Measurements from ENCODE around the gene IGFBPL1. TPM values are rescaled to one million over a fixed set of nuclear protein-coding genes. Genes with fewer than 3 reads are reported as not detected.

Gene IGFBPL1
- total and polyA plus RNA-seq, 2 of the 13 experiments (the other 11 are each of a cell fraction or from before 2014, with no cell fraction given) = 0.24 TPM; not detected in 1

GRCh38 chr9:38362852-38363588, 61.2 kb downstream of the IGFBPL1 start (continued):
- TF ChIP-seq, protein P1, sequence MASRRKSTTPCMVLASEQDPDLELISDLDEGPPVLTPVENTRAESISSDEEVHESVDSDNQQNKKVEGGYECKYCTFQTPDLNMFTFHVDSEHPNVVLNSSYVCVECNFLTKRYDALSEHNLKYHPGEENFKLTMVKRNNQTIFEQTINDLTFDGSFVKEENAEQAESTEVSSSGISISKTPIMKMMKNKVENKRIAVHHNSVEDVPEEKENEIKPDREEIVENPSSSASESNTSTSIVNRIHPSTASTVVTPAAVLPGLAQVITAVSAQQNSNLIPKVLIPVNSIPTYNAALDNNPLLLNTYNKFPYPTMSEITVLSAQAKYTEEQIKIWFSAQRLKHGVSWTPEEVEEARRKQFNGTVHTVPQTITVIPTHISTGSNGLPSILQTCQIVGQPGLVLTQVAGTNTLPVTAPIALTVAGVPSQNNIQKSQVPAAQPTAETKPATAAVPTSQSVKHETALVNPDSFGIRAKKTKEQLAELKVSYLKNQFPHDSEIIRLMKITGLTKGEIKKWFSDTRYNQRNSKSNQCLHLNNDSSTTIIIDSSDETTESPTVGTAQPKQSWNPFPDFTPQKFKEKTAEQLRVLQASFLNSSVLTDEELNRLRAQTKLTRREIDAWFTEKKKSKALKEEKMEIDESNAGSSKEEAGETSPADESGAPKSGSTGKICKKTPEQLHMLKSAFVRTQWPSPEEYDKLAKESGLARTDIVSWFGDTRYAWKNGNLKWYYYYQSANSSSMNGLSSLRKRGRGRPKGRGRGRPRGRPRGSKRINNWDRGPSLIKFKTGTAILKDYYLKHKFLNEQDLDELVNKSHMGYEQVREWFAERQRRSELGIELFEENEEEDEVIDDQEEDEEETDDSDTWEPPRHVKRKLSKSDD (CRISPR knock-in tag; IDR thresholded peaks at IDR 0.05; ENCODE audit: low read depth) = no peak
- TF ChIP-seq GTF3A (CRISPR knock-in tag; conservative IDR thresholded peaks at IDR 0.05) (no peak), ZSCAN20 (CRISPR knock-in tag; IDR thresholded peaks at IDR 0.05; ENCODE audit: borderline replicate concordance) (no peak), GFI1 (CRISPR knock-in tag; IDR thresholded peaks at IDR 0.05; ENCODE audit: borderline replicate concordance) (no peak), ZNF317 (CRISPR knock-in tag; IDR thresholded peaks at IDR 0.05) (no peak), BCL6 (CRISPR knock-in tag; IDR thresholded peaks at IDR 0.05) (no peak), SP4 (CRISPR knock-in tag; IDR thresholded peaks at IDR 0.05) (no peak), YY1 (IDR thresholded peaks at IDR 0.05; ENCODE audit: insufficient read depth, insufficient replicate concordance, low read depth, low read length) (no peak), IRF2 (CRISPR knock-in tag; IDR thresholded peaks at IDR 0.05) (no peak), GLI4 (CRISPR knock-in tag; IDR thresholded peaks at IDR 0.05; ENCODE audit: borderline replicate concordance) (no peak), XBP1 (CRISPR knock-in tag; IDR thresholded peaks at IDR 0.05) (no peak), DBP (CRISPR knock-in tag; IDR thresholded peaks at IDR 0.05; ENCODE audit: not compliant biosample characterization) (no peak), STAG1 (CRISPR knock-in tag; IDR thresholded peaks at IDR 0.05) (peak; percentile 91), TBP (CRISPR knock-in tag; IDR thresholded peaks at IDR 0.05) (no peak), ZNF710 (CRISPR knock-in tag; IDR thresholded peaks at IDR 0.05; ENCODE audit: borderline replicate concordance) (0 out of 2 replicates have a peak, but pooled peaks have one; percentile 18), KMT2B (CRISPR knock-in tag; IDR thresholded peaks at IDR 0.05) (no peak), ZNF33B (CRISPR knock-in tag; IDR thresholded peaks at IDR 0.05) (no peak), MNT (IDR thresholded peaks at IDR 0.05) (peak; percentile 35; the same call in 1 of the 2 replicates), ZNF230 (CRISPR knock-in tag; IDR thresholded peaks at IDR 0.05) (peak; percentile 100), ZNF614 (CRISPR knock-in tag; IDR thresholded peaks at IDR 0.05; ENCODE audit: borderline replicate concordance) (no peak), ZNF160 (CRISPR knock-in tag; IDR thresholded peaks at IDR 0.05) (no peak)
- TF ChIP-seq, protein P2, sequence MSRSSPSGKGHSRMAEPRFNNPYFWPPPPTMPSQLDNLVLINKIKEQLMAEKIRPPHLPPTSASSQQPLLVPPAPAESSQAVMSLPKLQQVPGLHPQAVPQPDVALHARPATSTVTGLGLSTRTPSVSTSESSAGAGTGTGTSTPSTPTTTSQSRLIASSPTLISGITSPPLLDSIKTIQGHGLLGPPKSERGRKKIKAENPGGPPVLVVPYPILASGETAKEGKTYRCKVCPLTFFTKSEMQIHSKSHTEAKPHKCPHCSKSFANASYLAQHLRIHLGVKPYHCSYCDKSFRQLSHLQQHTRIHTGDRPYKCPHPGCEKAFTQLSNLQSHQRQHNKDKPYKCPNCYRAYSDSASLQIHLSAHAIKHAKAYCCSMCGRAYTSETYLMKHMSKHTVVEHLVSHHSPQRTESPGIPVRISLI (CRISPR knock-in tag; IDR thresholded peaks at IDR 0.05; ENCODE audit: borderline replicate concordance) = peak; percentile 87

All from HepG2 (cell line).